Activated CD4-positive, alpha-beta T cell treated with anti-CD3 and anti-CD28 coated beads, Interleukin-2, Interleukin-6, amounts not matched to agents 100 ng/mL and 50 ng/mL, durations not matched to agents 16 hours and 8 hours (primary cell): Measurements from ENCODE around the gene SYT5.
"Not testable (repeated sequence)": the region's sequence is repeated elsewhere in the genome, so short reads cannot be mapped to it uniquely, and the experiment has no call there.

ENCODE experiments used
- DNase-seq: peaks from one replicate; pipeline ENCODE4 v3.0.0-alpha.2; 2020

Gene SYT5

DNA sequence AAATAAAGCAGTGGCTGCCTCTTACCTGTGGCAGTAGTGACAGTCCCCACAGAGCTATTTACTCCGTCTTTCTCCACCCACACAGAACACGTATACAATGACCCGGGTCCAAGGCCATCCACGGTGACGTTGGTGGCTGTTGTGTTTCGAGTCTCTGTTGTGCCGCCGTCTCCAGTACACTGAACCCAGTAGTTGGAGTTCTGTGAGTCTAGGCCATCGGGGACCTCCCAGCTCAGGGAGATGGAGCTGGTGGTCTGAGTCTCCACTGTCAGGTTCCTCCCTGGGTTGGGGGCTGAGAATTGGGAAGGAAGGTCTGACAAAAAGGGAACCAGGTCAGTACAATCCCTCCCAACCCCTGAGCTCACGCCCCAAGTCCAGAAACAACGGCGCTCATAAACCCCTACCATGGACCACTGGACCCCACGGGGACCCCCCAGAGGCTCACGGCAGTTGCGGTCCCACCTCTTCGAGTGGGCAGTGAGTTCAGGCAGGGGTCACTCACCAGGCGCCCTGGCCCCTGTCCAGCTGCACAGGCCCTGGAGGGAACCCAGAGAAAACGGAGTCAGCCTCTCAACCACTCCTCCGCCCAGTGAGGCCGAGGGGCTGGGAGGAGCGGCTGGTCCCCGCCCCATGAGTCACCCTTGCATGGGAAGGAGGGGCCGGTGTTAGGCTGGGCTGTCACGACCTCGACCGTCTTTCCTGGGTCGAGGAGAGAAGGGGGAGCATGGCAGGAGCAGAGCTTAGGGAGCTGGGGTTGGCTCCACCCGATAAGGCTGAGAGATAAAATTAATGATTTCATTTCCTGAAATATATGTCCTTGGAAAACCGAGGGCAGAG is 26.8 kb upstream of the SYT5 start:
- peak; percentile 50 for DNase-seq

GRCh38 chr19:55202199-55202598 is 22.1 kb upstream of the SYT5 start:
- DNase-seq, result not testable (repeated sequence)

DNA sequence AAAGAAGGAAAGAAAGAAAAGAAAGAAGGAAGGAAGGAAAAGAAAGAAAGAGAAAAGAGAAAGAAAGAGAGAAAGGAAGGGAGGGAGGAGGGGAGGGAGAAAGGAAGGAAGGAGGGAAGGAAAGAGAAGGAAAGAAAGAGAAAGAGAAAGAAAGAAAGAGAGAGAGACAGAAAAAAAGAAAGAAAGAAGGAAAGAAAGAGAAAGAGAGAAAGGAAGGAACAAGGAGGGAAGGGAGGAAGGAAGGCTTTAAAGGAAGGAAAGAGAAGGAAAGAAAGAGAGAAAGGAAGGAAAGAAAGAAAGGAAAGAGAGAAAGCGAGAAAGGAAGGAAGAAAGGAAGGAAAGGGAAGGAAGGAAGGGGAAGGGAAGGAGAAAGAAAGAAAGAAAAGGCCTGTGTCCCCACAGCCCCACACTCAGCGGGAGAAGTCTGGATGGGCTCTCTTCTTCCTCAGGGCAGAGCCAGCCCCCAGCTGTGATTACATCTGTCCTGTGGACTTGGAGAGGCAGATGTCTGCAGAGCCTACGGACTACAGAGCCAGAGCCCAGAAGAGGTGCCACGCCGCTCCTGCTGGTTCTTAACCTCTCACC is 19.6 kb upstream of the SYT5 start:
- DNase-seq, result no peak

DNA sequence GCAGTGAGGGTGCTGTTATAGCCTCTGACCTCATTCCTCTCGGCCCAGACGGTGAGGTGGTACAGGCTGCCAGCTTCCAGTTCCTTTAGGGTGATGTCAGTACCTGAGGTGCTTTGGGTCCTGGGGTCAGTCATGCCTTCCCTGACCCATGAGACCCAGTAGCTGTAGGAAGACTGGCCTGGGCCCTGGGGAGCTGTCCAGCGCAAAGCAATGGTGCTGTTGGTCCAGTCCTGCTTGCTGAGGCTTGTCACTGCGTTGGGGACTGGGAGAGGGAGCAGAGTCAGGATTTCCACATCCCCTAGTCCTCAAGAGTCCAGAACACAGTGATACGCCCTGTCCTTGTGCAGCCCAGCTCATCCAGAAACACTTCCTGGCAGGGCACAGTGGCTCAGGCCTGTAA is 18.6 kb upstream of the SYT5 start:
- DNase-seq, result no peak

DNA sequence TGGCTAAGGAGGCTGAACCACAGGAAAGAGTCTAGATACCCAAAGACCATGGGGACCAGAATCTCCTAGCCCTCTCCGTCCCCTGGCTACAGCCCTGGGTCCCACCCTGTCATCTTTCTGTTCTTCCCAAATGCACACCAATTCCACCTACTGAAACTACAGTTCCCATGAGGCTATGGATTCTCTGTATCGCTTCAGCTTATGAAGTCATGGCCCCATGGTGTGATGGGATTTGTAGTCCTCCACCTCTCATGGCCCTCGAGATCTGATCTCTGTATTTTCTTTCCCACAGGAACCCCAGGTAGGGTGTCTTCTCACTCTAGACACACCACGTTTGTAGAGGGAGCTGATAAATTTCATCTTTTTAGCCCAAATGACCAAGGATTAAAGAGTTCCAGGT is 17.4 kb upstream of the SYT5 start:
- DNase-seq, result peak; percentile 26

DNA sequence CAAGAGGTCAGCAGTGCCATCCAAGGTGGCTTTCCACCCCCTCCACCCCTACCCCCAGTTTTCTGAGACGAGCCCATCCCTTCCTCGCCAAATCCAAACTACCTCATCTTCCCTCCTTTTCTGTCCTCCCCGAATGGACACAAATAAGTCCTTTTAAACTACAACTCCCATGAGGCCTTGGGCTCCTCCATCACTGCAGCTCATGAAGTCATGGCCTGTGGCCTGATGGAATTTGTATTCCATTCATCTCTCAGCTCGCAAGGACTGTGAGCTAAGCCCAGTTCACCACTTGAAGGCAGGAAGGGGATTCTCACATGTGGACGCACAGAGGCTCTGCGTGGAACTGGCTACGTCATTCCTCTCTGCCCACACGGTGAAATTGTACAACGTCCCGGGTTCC is 16.7 kb upstream of the SYT5 start:
- DNase-seq, result no peak

DNA sequence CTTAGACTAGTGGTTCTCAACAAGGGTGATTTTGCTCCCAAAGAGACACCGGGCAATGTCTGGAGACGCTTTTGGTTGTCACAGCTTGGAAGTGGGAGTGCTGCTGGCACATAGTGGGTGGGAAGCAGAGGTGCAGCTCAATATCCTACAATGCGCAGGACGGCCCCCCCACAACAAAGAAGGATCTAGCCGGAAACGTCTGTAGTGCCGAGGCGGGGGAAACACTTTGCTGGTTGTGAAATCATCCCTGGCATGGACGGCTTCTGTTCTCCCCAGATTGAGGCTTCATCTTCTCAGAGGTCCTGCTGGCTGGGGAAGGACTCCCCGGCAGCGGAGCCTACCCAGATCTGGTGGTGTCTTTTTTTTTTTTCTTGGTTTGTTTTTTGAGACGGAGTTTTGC is 13.4 kb upstream of the SYT5 start:
- DNase-seq, result no peak

GRCh38 chr19:55189403-55189835 is 9.3 kb upstream of the SYT5 start:
- DNase-seq, result no peak

- DNase-seq, result no peak
Observed at GRCh38 chr19:55188625-55189024, 8.5 kb upstream of the SYT5 start.

DNA sequence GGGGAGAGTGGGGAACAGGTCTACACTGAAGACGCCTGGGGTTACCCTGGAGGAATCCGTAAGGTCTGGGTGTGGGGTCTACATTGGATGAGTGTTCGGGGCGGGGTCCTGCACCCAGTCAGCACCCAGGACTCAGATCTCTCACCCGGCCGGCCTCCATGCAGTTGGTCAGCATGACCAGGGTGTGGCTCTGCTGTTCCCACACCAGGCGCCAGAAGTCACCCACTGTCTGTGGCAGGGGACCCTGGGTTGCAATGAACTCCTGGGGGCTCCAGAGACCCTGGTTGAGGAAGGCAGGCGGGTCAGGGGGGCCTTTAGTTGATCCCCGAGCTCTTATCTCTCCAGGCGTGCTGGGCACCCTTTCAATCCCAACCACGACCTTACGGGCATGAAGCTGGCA is 6.0 kb upstream of the SYT5 start:
- DNase-seq, result no peak

- DNase-seq, result no peak
Observed at GRCh38 chr19:55181740-55182139, 1.7 kb upstream of the SYT5 start.

GRCh38 chr19:55178781-55179599 is 1.1 kb downstream of the SYT5 start:
- DNase-seq, result peak; percentile 88

DNA sequence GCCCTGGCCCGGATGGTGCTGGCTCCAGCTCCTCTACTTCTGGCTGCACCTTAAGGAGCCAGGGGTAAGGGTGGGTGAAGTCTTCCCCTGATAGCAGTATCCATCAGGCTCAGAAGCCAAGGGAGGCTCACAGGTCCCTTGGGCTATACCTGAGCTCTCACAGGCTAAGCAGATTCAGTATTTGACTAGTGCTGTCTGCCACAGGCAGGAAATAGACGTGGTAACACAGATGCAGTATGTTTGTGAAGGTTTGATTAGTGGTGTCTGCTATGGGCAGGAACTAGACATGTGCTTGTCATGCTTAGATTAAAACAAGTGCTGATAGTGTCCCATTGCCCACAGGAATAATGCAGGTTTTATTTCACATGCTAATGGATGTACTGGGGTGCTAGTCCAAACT is 4.0 kb downstream of the SYT5 start:
- peak; percentile 17 for DNase-seq

DNA sequence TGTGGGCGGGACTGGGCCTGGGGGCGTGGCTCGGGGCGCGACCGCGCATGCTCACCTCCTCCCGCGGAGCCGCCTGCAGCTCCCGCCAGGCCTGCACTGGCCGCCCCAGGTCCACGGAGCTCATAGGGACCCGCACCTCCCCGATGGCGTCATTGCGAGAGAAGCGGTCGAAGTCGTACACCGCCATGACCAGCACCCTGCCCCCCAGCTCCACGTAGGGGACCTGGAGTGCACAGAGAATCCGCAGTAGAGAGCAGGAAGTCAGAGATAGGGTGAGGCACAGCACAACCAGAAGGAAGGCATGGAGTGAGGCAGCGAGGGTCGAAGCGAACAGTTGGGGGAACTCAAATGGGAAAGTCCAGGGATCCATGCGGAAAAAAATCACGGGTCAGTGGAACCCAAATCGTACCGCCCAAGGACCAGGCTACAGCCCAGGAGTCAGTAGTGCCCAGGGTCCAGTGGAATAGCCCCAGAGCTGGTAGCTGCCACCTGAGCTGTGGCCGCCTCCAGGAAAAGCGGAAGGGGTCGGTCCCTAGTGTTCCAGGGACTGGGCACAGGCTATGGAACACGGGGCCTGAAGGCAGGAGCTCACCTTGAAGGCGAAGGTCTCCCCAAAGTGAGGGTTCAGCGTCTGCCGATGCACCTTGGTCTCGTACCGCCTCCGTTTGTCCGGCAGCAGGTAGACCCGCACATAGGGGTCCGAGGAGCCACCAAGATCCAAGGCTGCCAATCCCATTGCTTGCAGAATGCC is 4.8 kb downstream of the SYT5 start:
- no peak for DNase-seq

DNA sequence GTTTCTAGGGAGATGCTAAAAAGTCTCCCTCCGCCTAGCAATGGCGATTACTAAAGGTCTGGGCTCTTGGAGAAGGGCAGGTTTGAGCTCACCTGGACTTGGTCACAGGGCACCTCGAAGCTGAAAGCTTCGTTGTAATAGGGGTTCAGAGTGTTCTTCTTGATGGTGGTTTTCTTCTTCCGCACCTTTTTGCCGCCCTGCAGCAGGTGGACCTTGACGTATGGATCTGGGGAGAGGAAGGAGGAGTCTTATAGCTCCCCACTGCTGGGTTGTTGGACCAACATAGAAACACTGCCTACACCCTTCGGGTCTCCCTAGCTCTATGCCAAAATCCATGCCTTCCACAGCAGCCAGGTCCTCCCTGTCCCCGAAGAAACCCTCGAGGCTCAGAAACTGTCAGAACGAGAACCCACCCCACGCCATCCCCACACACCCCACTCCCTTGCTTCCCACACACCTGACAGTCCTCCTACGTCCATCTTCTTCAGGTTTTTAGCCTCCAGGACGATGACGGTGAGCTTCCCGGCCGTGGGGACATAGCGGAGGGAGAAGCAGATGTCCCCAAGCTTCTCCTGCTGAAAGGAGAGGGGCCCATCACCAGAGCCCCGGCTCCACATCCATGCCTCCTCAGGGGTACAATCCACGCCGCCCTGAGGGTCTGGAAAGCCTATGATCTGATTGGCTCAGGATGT is 5.5 kb downstream of the SYT5 start:
- no peak for DNase-seq

GRCh38 chr19:55173714-55174409 is 6.2 kb downstream of the SYT5 start:
- peak; percentile 52 for DNase-seq

DNA sequence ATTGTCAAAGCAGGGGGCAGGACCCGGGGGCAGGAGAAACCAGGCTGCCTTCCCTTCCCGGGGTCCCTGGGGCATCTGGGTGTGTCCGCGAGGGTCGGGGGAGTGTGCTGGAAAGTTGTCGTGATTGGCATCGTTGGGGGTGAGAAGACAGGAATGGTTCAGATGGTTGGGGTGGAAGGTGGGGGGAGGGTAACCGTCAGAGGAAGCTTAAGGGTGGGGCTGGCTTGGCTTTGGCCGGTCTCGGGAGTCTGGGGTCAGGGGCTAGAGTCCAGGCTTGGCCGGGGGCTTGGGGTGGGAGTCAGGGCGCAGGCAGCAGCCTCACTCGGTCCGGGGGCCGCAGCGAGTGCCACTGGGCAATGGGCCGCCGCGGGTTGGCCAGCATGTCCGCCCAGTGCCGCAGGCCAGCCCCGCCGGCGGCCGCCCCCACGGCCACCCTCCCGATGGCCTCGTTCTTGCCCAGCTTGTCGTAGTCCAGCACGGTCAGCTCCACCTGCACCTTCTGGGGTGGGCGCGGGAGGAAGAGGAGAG is 6.8 kb downstream of the SYT5 start:
- no peak for DNase-seq

DNA sequence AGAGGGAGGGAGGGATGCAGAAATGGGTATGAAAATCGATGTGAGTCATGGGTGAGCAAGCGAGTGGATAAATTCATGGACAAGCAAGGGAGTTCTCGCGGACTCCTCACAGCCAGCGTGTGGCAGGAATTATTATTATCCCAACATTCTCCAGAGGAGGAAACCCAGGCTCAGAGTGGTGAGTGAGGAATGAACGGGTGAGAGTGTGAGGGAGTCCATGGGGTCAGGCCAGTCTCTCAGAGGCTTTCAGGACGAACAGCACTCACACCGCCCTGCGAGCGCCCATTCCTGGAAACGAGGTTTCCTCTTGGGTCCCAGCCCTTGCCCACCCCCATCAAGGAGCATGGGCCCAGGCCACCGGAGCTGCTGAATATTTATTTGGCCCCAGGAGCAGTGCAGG is 7.3 kb downstream of the SYT5 start:
- DNase-seq, result no peak

- not testable (repeated sequence) for DNase-seq
Observed at GRCh38 chr19:55172318-55172717, 7.8 kb downstream of the SYT5 start.

- no peak for DNase-seq
Observed at GRCh38 chr19:55171440-55171839, 8.6 kb downstream of the SYT5 start.

- DNase-seq, result no peak
Observed at GRCh38 chr19:55169136-55169535, 11.0 kb downstream of the SYT5 start.
